Stimulated activated CD4-positive, alpha-beta T cell treated with anti-CD3 and anti-CD28 coated beads, Interleukin-1b, Interleukin-23, amount 100 ng/mL, for 1 hour (primary cell): Measurements from ENCODE around the gene CELF6.

Source experiments
- DNase-seq, 2 donors: peaks; one replicate each; pipeline ENCODE4 v3.0.0-alpha.2; 2020; ENCODE audit warnings: low read depth in 2 of 2

Gene CELF6

GRCh38 chr15:72272213-72272996, 47.6 kb downstream of the CELF6 start, which contains the start of gene PARP6:
PARP6 (minus strand) TSS chr15:72272554; CDS start chr15:72267477, 5,077 bp downstream.
- DNase-seq, result peak; percentile 96 to 98

GRCh38 chr15:72271895-72272212, 48.1 kb downstream of the CELF6 start:
- DNase-seq, result no peak

GRCh38 chr15:72271221-72271620, 48.7 kb downstream of the CELF6 start:
- no peak for DNase-seq

GRCh38 chr15:72269739-72270138, 50.2 kb downstream of the CELF6 start:
- no peak for DNase-seq

- no peak for DNase-seq
Measured at GRCh38 chr15:72265031-72265430, 54.9 kb downstream of the CELF6 start.

- no peak for DNase-seq
Measured at GRCh38 chr15:72252663-72253299, 67.2 kb downstream of the CELF6 start.

GRCh38 chr15:72249142-72249810, 70.7 kb downstream of the CELF6 start:
- DNase-seq, result no peak

GRCh38 chr15:72248514-72248913, 71.4 kb downstream of the CELF6 start:
- DNase-seq, result no peak

GRCh38 chr15:72242775-72243370, 77.1 kb downstream of the CELF6 start:
- DNase-seq, result no peak

- no peak for DNase-seq
Measured at GRCh38 chr15:72239652-72240051, 80.3 kb downstream of the CELF6 start.

- no peak for DNase-seq
Measured at GRCh38 chr15:72238586-72238985, 81.4 kb downstream of the CELF6 start.

- no peak for DNase-seq
Measured at GRCh38 chr15:72237853-72238224, 82.1 kb downstream of the CELF6 start.

GRCh38 chr15:72237029-72237852, 82.7 kb downstream of the CELF6 start:
- peak in 1 of 2 donors; percentile 30 for DNase-seq

- no peak for DNase-seq
Measured at GRCh38 chr15:72236381-72237003, 83.5 kb downstream of the CELF6 start.

- no peak for DNase-seq
Measured at GRCh38 chr15:72235298-72235697, 84.7 kb downstream of the CELF6 start.
